ENCODE results near the gene XRCC6. TPM values are rescaled to one million over a fixed set of nuclear protein-coding genes. Genes with fewer than 3 reads are reported as not detected.

The XRCC6 gene
- total and polyA plus RNA-seq, 9 of the 15 experiments (the other 6 are each of a cell fraction or from before 2014, with no cell fraction given), result 151 to 440 (median 318) TPM

GRCh38 chr22:41619979-41620588 lies 1.0 kb upstream of the XRCC6 start:
- ATAC-seq, result peak; percentile 69
- Histone ChIP-seq H4K20me1 (replicated peaks; ENCODE audit: control insufficient read depth, insufficient read depth, low read length) (no peaks in the 10 kb centered on the region; the same call in 1 of the 2 replicates), H3K9me3 (replicated peaks; ENCODE audit: control insufficient read depth, insufficient read depth, low read depth, low read length) (no peaks in the 10 kb centered on the region), H3K4me3 (peak overlapping the region; percentile 92), H3K4me1 (replicated peaks in 1 of 2; ENCODE audit: control insufficient read depth in 2 of 2, insufficient read depth in 2 of 2, low read length in 2 of 2) (peaks cover 13 to 17% of the 10 kb centered on the region in 2 experiments; a peak in 4 of 5 replicates), H3K27ac (ENCODE audit: extremely low read depth, low read depth, low read length) (peak overlapping the region; percentile 86), H3K36me3 (ENCODE audit: control insufficient read depth, insufficient read depth, low read length) (peaks cover 27% of the 10 kb centered on the region), H3K79me2 (ENCODE audit: control insufficient read depth, insufficient read depth, low read length) (peaks cover 76% of the 10 kb centered on the region), H3K9ac (ENCODE audit: insufficient read depth in 1 of 2, low read depth in 2 of 2, low read length in 2 of 2) (peak overlapping the region; percentile 94 to 99), H3K9me1 (ENCODE audit: control insufficient read depth, insufficient read depth, low read length) (no peaks in the 10 kb centered on the region), H2AFZ (ENCODE audit: low read depth, low read length) (peak overlapping the region; percentile 72), H3K27me3 (ENCODE audit: control insufficient read depth in 2 of 2, insufficient read depth in 2 of 2, low read length in 2 of 2) (no peaks in the 10 kb centered on the region), H3K4me2 (ENCODE audit: insufficient read depth, low read length) (peak overlapping the region; percentile 89)
- peak in 2 of 4 experiments; percentile 23 to 46 for DNase-seq (ENCODE audit: extremely low read depth in 1 of 4, low spot score in 3 of 4)
- intact Hi-C loops (cut with micrococcal nuclease) (no loop called here), in situ Hi-C loops (cut with MboI) (no loop called here)
- 1% methylated on average over 24 of the region's 24 CpGs for WGBS (ENCODE audit: insufficient coverage, low coverage, missing lambda C conversion rate)
- FAIRE-seq, result no peak
- POLR2A ChIA-PET, result interaction anchor here (0.5 to 2.1 kb wide), 8 partner anchors 12 to 625 kb away, joined by 3 to 6 read pairs (median 4); partner anchors contain the start of genes PMM1 and POLR3H
- BruUV-seq (replicated peaks), result no TSS peak
- CTCF ChIA-PET (ENCODE audit: low intra/inter-chr PET ratio), result interaction anchor here (0.6 to 1.4 kb wide), 2 partner anchors 33 to 66 kb away, joined by 3 to 4 read pairs; no protein-coding TSS in a partner anchor
- TF ChIP-seq MAZ (CRISPR knock-in tag; conservative IDR thresholded peaks at IDR 0.05 in 1 of 2, IDR thresholded peaks at IDR 0.05 in 1 of 2) (0 out of 4 replicates have a peak, but pooled peaks of 1 of the 2 experiments have one; percentile 19), SIN3A (IDR thresholded peaks at IDR 0.05; ENCODE audit: borderline replicate concordance in 2 of 2, control insufficient read depth in 1 of 2, low read depth in 2 of 2, low read length in 2 of 2) (0 out of 4 replicates have a peak, but pooled peaks of 1 of the 2 experiments have one; percentile 8), NFIC (IDR thresholded peaks at IDR 0.05) (peak; percentile 48), EP400 (IDR thresholded peaks at IDR 0.05) (peak; percentile 41; the same call in 1 of the 2 replicates), RBBP5 (IDR thresholded peaks at IDR 0.05; ENCODE audit: borderline replicate concordance, insufficient read depth, low read length, poor library complexity, severe bottlenecking) (peak; percentile 46)
- TF ChIP-seq, protein P1, sequence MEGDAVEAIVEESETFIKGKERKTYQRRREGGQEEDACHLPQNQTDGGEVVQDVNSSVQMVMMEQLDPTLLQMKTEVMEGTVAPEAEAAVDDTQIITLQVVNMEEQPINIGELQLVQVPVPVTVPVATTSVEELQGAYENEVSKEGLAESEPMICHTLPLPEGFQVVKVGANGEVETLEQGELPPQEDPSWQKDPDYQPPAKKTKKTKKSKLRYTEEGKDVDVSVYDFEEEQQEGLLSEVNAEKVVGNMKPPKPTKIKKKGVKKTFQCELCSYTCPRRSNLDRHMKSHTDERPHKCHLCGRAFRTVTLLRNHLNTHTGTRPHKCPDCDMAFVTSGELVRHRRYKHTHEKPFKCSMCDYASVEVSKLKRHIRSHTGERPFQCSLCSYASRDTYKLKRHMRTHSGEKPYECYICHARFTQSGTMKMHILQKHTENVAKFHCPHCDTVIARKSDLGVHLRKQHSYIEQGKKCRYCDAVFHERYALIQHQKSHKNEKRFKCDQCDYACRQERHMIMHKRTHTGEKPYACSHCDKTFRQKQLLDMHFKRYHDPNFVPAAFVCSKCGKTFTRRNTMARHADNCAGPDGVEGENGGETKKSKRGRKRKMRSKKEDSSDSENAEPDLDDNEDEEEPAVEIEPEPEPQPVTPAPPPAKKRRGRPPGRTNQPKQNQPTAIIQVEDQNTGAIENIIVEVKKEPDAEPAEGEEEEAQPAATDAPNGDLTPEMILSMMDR (IDR thresholded peaks at IDR 0.05 in 2 of 3, conservative IDR thresholded peaks at IDR 0.05 in 1 of 3; ENCODE audit: insufficient read depth in 2 of 3, low read depth in 1 of 3, low read length in 3 of 3), result 0 out of 6 replicates have a peak, but pooled peaks of 1 of the 3 experiments have one; percentile 2
- TF ChIP-seq, protein P2, sequence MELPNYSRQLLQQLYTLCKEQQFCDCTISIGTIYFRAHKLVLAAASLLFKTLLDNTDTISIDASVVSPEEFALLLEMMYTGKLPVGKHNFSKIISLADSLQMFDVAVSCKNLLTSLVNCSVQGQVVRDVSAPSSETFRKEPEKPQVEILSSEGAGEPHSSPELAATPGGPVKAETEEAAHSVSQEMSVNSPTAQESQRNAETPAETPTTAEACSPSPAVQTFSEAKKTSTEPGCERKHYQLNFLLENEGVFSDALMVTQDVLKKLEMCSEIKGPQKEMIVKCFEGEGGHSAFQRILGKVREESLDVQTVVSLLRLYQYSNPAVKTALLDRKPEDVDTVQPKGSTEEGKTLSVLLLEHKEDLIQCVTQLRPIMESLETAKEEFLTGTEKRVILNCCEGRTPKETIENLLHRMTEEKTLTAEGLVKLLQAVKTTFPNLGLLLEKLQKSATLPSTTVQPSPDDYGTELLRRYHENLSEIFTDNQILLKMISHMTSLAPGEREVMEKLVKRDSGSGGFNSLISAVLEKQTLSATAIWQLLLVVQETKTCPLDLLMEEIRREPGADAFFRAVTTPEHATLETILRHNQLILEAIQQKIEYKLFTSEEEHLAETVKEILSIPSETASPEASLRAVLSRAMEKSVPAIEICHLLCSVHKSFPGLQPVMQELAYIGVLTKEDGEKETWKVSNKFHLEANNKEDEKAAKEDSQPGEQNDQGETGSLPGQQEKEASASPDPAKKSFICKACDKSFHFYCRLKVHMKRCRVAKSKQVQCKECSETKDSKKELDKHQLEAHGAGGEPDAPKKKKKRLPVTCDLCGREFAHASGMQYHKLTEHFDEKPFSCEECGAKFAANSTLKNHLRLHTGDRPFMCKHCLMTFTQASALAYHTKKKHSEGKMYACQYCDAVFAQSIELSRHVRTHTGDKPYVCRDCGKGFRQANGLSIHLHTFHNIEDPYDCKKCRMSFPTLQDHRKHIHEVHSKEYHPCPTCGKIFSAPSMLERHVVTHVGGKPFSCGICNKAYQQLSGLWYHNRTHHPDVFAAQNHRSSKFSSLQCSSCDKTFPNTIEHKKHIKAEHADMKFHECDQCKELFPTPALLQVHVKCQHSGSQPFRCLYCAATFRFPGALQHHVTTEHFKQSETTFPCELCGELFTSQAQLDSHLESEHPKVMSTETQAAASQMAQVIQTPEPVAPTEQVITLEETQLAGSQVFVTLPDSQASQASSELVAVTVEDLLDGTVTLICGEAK (IDR thresholded peaks at IDR 0.05), result no peak
- TF ChIP-seq, protein P2 (CRISPR knock-in tag; IDR thresholded peaks at IDR 0.05), result no peak

Measured in K562 (cell line).